DMS153 treated with DMSO at 0.1 percent for 48 hours (cell line): ENCODE measurements around the gene TTL.
A peak's percentile ranks its signal among the peaks of the same experiment; 100 is the strongest.
"Not testable (repeated sequence)": the region's sequence is repeated elsewhere in the genome, so short reads cannot be mapped to it uniquely, and the experiment has no call there.

Experiments used
- DNase-seq: peaks from one replicate; lab custom pipeline; 2025; ENCODE audit not compliant: unreplicated experiment; lab: John Stamatoyannopoulos, UW

Gene TTL

GRCh38 chr2:112474844-112475486, 7.0 kb upstream of the TTL start:
- DNase-seq = no peak

- no peak for DNase-seq
Observed at GRCh38 chr2:112476434-112476833, 5.5 kb upstream of the TTL start.

GRCh38 chr2:112480530-112481049, 1.4 kb upstream of the TTL start:
- DNase-seq = no peak

- peak; percentile 61 for DNase-seq
Observed at GRCh38 chr2:112481050-112481527, 867 bp upstream of the TTL start.

- peak; percentile 54 for DNase-seq
Observed at GRCh38 chr2:112482309-112483041, 519 bp downstream of the TTL start.

GRCh38 chr2:112483042-112483473, 1.1 kb downstream of the TTL start:
- peak; percentile 15 for DNase-seq

- DNase-seq = no peak
Observed at GRCh38 chr2:112483831-112484230, 1.9 kb downstream of the TTL start.

- no peak for DNase-seq
Observed at GRCh38 chr2:112485849-112486248, 3.9 kb downstream of the TTL start.

- no peak for DNase-seq
Observed at GRCh38 chr2:112486895-112487294, 4.9 kb downstream of the TTL start.

- no peak for DNase-seq
Observed at GRCh38 chr2:112487444-112487961, 5.5 kb downstream of the TTL start.

- DNase-seq = no peak
Observed at GRCh38 chr2:112488201-112488600, 6.2 kb downstream of the TTL start.

- DNase-seq = no peak
Observed at GRCh38 chr2:112491946-112492345, 10.0 kb downstream of the TTL start.

GRCh38 chr2:112493048-112493447, 11.1 kb downstream of the TTL start:
- DNase-seq = no peak

GRCh38 chr2:112493858-112494648, 12.1 kb downstream of the TTL start:
- DNase-seq = no peak

GRCh38 chr2:112494828-112495227, 12.9 kb downstream of the TTL start:
- DNase-seq = no peak

GRCh38 chr2:112495878-112496277, 13.9 kb downstream of the TTL start:
- not testable (repeated sequence) for DNase-seq

- DNase-seq = peak; percentile 31
Observed at GRCh38 chr2:112500850-112501484, 19.0 kb downstream of the TTL start.

GRCh38 chr2:112509239-112509998, 27.5 kb downstream of the TTL start:
- not testable (repeated sequence) for DNase-seq

GRCh38 chr2:112516801-112517200, 34.8 kb downstream of the TTL start:
- no peak for DNase-seq

- DNase-seq = no peak
Observed at GRCh38 chr2:112518807-112519206, 36.9 kb downstream of the TTL start.
